ENCODE results near the gene MYO10. TPM values are rescaled to one million over a fixed set of nuclear protein-coding genes. Genes with fewer than 3 reads are reported as not detected.

Gene MYO10
- total and polyA plus RNA-seq, 2 of the 8 experiments (the other 6 are each of a cell fraction or from before 2014, with no cell fraction given) = 21.5 to 107 TPM

DNA sequence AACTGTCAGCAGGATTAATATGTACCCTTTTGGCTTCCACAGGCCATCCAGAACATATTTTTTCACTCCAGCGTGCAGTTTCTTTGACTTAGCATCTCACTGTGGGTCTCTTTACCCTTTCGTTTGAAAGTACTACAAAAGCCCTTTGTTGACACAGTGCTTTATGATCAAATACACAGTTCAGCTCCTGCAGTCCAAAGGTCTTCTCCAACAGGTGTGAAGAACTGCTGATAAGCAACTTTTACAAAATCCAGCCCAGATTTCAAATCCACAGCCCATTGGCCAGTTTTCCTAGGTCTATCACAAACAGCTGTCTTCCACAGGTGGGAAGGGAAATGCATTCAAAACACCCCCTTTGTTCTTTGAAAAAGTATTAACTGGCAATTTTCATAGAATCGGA, 54.8 kb downstream of the MYO10 start:
- peaks cover 0 to 74% of the 10 kb centered on the region in 2 experiments; a peak in 3 of 4 replicates for H3K79me2 ChIP-seq (ENCODE audit: control insufficient read depth in 1 of 2, insufficient read depth in 2 of 2, low read length in 2 of 2)

More for the DNA sequence above, 54.8 kb downstream of the MYO10 start:
- ChIA-PET CTCF (ENCODE audit: partially characterized antibody) (no interaction called here), POLR2A (ENCODE audit: partially characterized antibody) (interaction anchor here (1.3 to 1.6 kb wide), 2 partner anchors 10 to 11 kb away, joined by 3 to 5 read pairs; no protein-coding TSS in a partner anchor)
- H3K4me1 ChIP-seq (replicated peaks in 1 of 4; ENCODE audit: control insufficient read depth in 3 of 4, insufficient read depth in 4 of 4, low read length in 3 of 4) = peaks cover 0 to 3% (median 0%) of the 10 kb centered on the region in 4 experiments; a peak in 3 of 7 replicates
- no peak overlapping the region for H2AFZ ChIP-seq (ENCODE audit: low read length)
- no peaks in the 10 kb centered on the region for H3K27me3 ChIP-seq (replicated peaks in 1 of 4; ENCODE audit: control insufficient read depth in 3 of 4, extremely low read depth in 1 of 4, insufficient read depth in 3 of 4, low read length in 3 of 4)
- H3K14ac ChIP-seq (ENCODE audit: insufficient read length) = no peak overlapping the region
- no peaks in the 10 kb centered on the region for H4K20me1 ChIP-seq (replicated peaks in 1 of 2; ENCODE audit: control insufficient read depth in 1 of 2, insufficient read depth in 2 of 2, low read length in 2 of 2)
- H3K36me3 ChIP-seq (ENCODE audit: control insufficient read depth in 2 of 4, insufficient read depth in 4 of 4, low read length in 3 of 4) = no peaks in the 10 kb centered on the region
- DNase-seq (ENCODE audit: low read depth in 1 of 2, low spot score in 2 of 2) (no peak), FAIRE-seq (no peak)
- H4K91ac ChIP-seq (replicated peaks; ENCODE audit: insufficient read length, low read length) = no peak overlapping the region
- H2BK20ac ChIP-seq (ENCODE audit: low read length) = no peak overlapping the region
- H2AK5ac ChIP-seq (ENCODE audit: low read depth, low read length) = no peak overlapping the region
- H3K18ac ChIP-seq (ENCODE audit: extremely low read depth, low read length) = no peak overlapping the region
- no peak overlapping the region for H4K8ac ChIP-seq (ENCODE audit: extremely low read depth, insufficient read depth, low read length)
- H3K79me1 ChIP-seq (ENCODE audit: low read depth, low read length) = no peaks in the 10 kb centered on the region; the same call in 1 of the 2 replicates
- no peak overlapping the region for H2BK15ac ChIP-seq (ENCODE audit: low read length)
- no peak overlapping the region for H2BK5ac ChIP-seq (ENCODE audit: low read depth, low read length)
- WGBS, 2 experiments (ENCODE audit: extremely low coverage in 1 of 2, insufficient coverage in 1 of 2, insufficient read length in 1 of 2, insufficient replicate concordance in 2 of 2, low coverage in 1 of 2, low lambda C conversion rate in 2 of 2, missing lambda C conversion rate in 1 of 2) = 75% methylated on average over 3 of the region's 3 CpGs; no CpG with 5 or more reads in 1 of the 2 experiments
- H3K27ac ChIP-seq (ENCODE audit: low read depth, low read length) = no peak overlapping the region
- no peak overlapping the region for H3K56ac ChIP-seq (replicated peaks; ENCODE audit: insufficient read length, low read depth, low read length)
- no peak overlapping the region for H2BK120ac ChIP-seq (replicated peaks; ENCODE audit: low read depth, low read length)
- H3K4me2 ChIP-seq (ENCODE audit: insufficient read depth in 1 of 2, low read depth in 2 of 2, low read length in 2 of 2) = no peak overlapping the region
- no peak overlapping the region for H3K4ac ChIP-seq (replicated peaks; ENCODE audit: insufficient read length, low read depth, low read length)
- no peak overlapping the region for H3K9ac ChIP-seq (replicated peaks in 1 of 4; ENCODE audit: extremely low read depth in 1 of 4, low read depth in 3 of 4, low read length in 3 of 4)
- no peaks in the 10 kb centered on the region for H3K23me2 ChIP-seq (ENCODE audit: low read depth, low read length)
- no peak overlapping the region for H3K4me3 ChIP-seq (ENCODE audit: extremely low read depth in 1 of 4, insufficient read depth in 2 of 4, low read depth in 3 of 4, low read length in 4 of 4)
- H3K23ac ChIP-seq (ENCODE audit: insufficient read length) = no peak overlapping the region
- no peak for TF ChIP-seq TAF7 (optimal IDR thresholded peaks at IDR 0.05; ENCODE audit: borderline replicate concordance, low read depth, low read length)
- no peak overlapping the region for H4K5ac ChIP-seq (ENCODE audit: insufficient read length, low read depth, low read length)
- no peak overlapping the region for H2BK12ac ChIP-seq (ENCODE audit: low read depth, low read length)
- no peaks in the 10 kb centered on the region for H3K9me3 ChIP-seq (ENCODE audit: insufficient read depth in 2 of 2, low read depth in 1 of 2, low read length in 1 of 2)
